Natural killer cell (primary cell): ENCODE measurements around the gene ADGRD1. TPM values are rescaled to one million over a fixed set of nuclear protein-coding genes. Genes with fewer than 3 reads are reported as not detected.

ENCODE experiments used
- ATAC-seq, 3 donors: fragments of 150-1000 bp in 2 of 3; fragments of 200-7000 bp in 1 of 3; cut with Tn5 transposase; 1 replicate in 1 of 3; 2 replicates in 2 of 3; pipeline ENCODE4 v1.10.0; 2021; ENCODE audit warnings: mild to moderate bottlenecking in 2 of 3, moderate library complexity in 2 of 3
- DNase-seq, 2 donors: peaks; one replicate each; pipeline versions ENCODE4 v3.0.0 to v3.0.0-alpha.2; 2013 to 2021; ENCODE audit warnings: mixed read lengths in 1 of 2
- H3K27ac ChIP-seq: one replicate; pipeline ENCODE4 v1.5.1; 2013; ENCODE audit warnings: mild to moderate bottlenecking, low read length
- H3K27me3 ChIP-seq: one replicate; pipeline ENCODE4 v1.6.1; 2013; ENCODE audit warnings: low read length; ENCODE audit not compliant: control insufficient read depth, insufficient read depth
- H3K36me3 ChIP-seq: one replicate; pipeline ENCODE4 v1.6.1; 2013; ENCODE audit warnings: low read length; ENCODE audit not compliant: control insufficient read depth, insufficient read depth
- H3K4me1 ChIP-seq: one replicate; pipeline ENCODE4 v1.6.1; 2013; ENCODE audit warnings: low read length; ENCODE audit not compliant: control insufficient read depth, insufficient read depth
- H3K4me3 ChIP-seq: one replicate; pipeline ENCODE4 v1.5.1; 2013; ENCODE audit warnings: low read length
- H3K9me3 ChIP-seq: one replicate; pipeline ENCODE4 v1.6.1; 2013; ENCODE audit warnings: low read length; ENCODE audit not compliant: control insufficient read depth, insufficient read depth
- H3K27ac Mint-ChIP-seq, 2 donors: one replicate each; pipeline ENCODE4 v1.8.0; 2022; ENCODE audit warnings: mild to moderate bottlenecking in 2 of 2, mixed read lengths in 2 of 2, moderate library complexity in 1 of 2
- H3K27me3 Mint-ChIP-seq, 2 donors: one replicate each; pipeline ENCODE4 v1.8.0; 2022; ENCODE audit warnings: low read depth in 2 of 2, mixed read lengths in 2 of 2
- H3K36me3 Mint-ChIP-seq: one replicate; pipeline ENCODE4 v1.8.0; 2022; ENCODE audit warnings: mixed read lengths
- H3K4me1 Mint-ChIP-seq, 2 donors: one replicate each; pipeline ENCODE4 v1.8.0; 2022; ENCODE audit warnings: mixed read lengths in 2 of 2
- H3K4me3 Mint-ChIP-seq: one replicate; pipeline ENCODE4 v1.8.0; 2022; ENCODE audit warnings: mild to moderate bottlenecking, moderate library complexity, mixed read lengths
- H3K9me3 Mint-ChIP-seq, 2 donors: one replicate each; pipeline ENCODE4 v1.8.0; 2022; ENCODE audit warnings: mixed read lengths in 2 of 2
- CTCF ChIP-seq: fragments of 200-600 bp; IDR thresholded peaks from one replicate; pipeline ENCODE4 v1.8.0; 2022; ENCODE audit warnings: antibody characterized with exemption
- WGBS: methylation state at CpG from one replicate; pipeline ENCODE4 v1.1.7; 2013; ENCODE audit warnings: missing lambda C conversion rate; ENCODE audit not compliant: insufficient coverage; 5-methylcytosine and 5-hydroxymethylcytosine counted together
- intact Hi-C: fragments of 100-400 bp; cut with micrococcal nuclease; formaldehyde crosslinking; loops from one replicate; pipeline ENCODE4 v1.14.2; 2022
- total RNA-seq, 4 donors: library from RNA; stranded (reverse); fragments of 120-200 nt in 1 of 4; gene quantifications; one replicate each; pipeline versions ENCODE4 v1.2.3 to v1.2.4, GENCODE V29; 2013 to 2022

ADGRD1 gene
- total RNA-seq, 3 donors from 2014 or later (not counting 1 experiment from before 2014, with no cell fraction given) = 0.50 to 3.9 (median 1.4) TPM

GRCh38 chr12:131013118-131013517 lies 59.4 kb downstream of the ADGRD1 start:
- H3K4me3 Mint-ChIP-seq = no peak overlapping the region
- intact Hi-C loops = no loop called here
- no peak for ATAC-seq
- no peak for TF ChIP-seq CTCF
- Histone ChIP-seq H3K9me3 (no peaks in the 10 kb centered on the region), H3K4me1 (no peaks in the 10 kb centered on the region), H3K27ac (no peak overlapping the region), H3K27me3 (no peaks in the 10 kb centered on the region), H3K4me3 (no peak overlapping the region), H3K36me3 (no peaks in the 10 kb centered on the region)
- no peaks in the 10 kb centered on the region for H3K27me3 Mint-ChIP-seq
- no peaks in the 10 kb centered on the region for H3K4me1 Mint-ChIP-seq
- H3K27ac Mint-ChIP-seq = no peak overlapping the region
- H3K9me3 Mint-ChIP-seq = no peaks in the 10 kb centered on the region
- no peaks in the 10 kb centered on the region for H3K36me3 Mint-ChIP-seq
- WGBS = 89% methylated on average over 6 of the region's 7 CpGs
- no peak for DNase-seq

GRCh38 chr12:131014343-131014742 lies 60.6 kb downstream of the ADGRD1 start:
- no peak overlapping the region for H3K4me3 Mint-ChIP-seq
- no peaks in the 10 kb centered on the region for H3K9me3 ChIP-seq
- intact Hi-C loops = no loop called here
- H3K27ac Mint-ChIP-seq = no peak overlapping the region
- no peaks in the 10 kb centered on the region for H3K4me1 Mint-ChIP-seq
- H3K36me3 ChIP-seq = no peaks in the 10 kb centered on the region
- no peak overlapping the region for H3K4me3 ChIP-seq
- H3K4me1 ChIP-seq = no peaks in the 10 kb centered on the region
- 84% methylated on average over 14 of the region's 14 CpGs for WGBS
- no peaks in the 10 kb centered on the region for H3K27me3 Mint-ChIP-seq
- H3K27ac ChIP-seq = no peak overlapping the region
- DNase-seq = no peak
- H3K36me3 Mint-ChIP-seq = no peaks in the 10 kb centered on the region
- TF ChIP-seq CTCF = no peak
- no peaks in the 10 kb centered on the region for H3K9me3 Mint-ChIP-seq
- H3K27me3 ChIP-seq = no peaks in the 10 kb centered on the region
- ATAC-seq = no peak

GRCh38 chr12:131015581-131016337 lies 62.1 kb downstream of the ADGRD1 start:
- H3K27ac Mint-ChIP-seq = no peak overlapping the region
- no peak overlapping the region for H3K4me3 Mint-ChIP-seq
- no peak overlapping the region for H3K4me3 ChIP-seq
- no peak for DNase-seq
- H3K36me3 ChIP-seq = no peaks in the 10 kb centered on the region
- no peaks in the 10 kb centered on the region for H3K27me3 ChIP-seq
- H3K9me3 ChIP-seq = no peaks in the 10 kb centered on the region
- no peak for ATAC-seq
- no peak for TF ChIP-seq CTCF
- H3K4me1 Mint-ChIP-seq = no peaks in the 10 kb centered on the region
- H3K36me3 Mint-ChIP-seq = no peaks in the 10 kb centered on the region
- H3K9me3 Mint-ChIP-seq = no peaks in the 10 kb centered on the region
- H3K27ac ChIP-seq = no peak overlapping the region
- H3K4me1 ChIP-seq = no peaks in the 10 kb centered on the region
- H3K27me3 Mint-ChIP-seq = no peaks in the 10 kb centered on the region
- intact Hi-C loops = no loop called here
- 93% methylated on average over 15 of the region's 15 CpGs for WGBS

- DNase-seq (no peak), ATAC-seq (peak in 1 of 3 donors; percentile 41)
- H3K36me3 ChIP-seq = no peaks in the 10 kb centered on the region
- no peak overlapping the region for H3K4me3 Mint-ChIP-seq
- intact Hi-C loops = no loop called here
- H3K27me3 Mint-ChIP-seq = no peaks in the 10 kb centered on the region
- no peaks in the 10 kb centered on the region for H3K9me3 Mint-ChIP-seq
- no peaks in the 10 kb centered on the region for H3K9me3 ChIP-seq
- no peak overlapping the region for H3K27ac Mint-ChIP-seq
- H3K36me3 Mint-ChIP-seq = no peaks in the 10 kb centered on the region
- H3K27me3 ChIP-seq = no peaks in the 10 kb centered on the region
- H3K4me3 ChIP-seq = no peak overlapping the region
- TF ChIP-seq CTCF = no peak
- H3K4me1 Mint-ChIP-seq = no peaks in the 10 kb centered on the region
- no peak overlapping the region for H3K27ac ChIP-seq
- H3K4me1 ChIP-seq = no peaks in the 10 kb centered on the region
Observed at GRCh38 chr12:131017477-131017991, 63.8 kb downstream of the ADGRD1 start.
